ENCODE measurements around the gene COMMD3.
"Not testable (repeated sequence)": the region's sequence is repeated elsewhere in the genome, so short reads cannot be mapped to it uniquely, and the experiment has no call there.

The COMMD3 gene

GRCh38 chr10:22294694-22295093 is 21.5 kb upstream of the COMMD3 start:
- no peak for TF ChIP-seq CTCF (IDR thresholded peaks at IDR 0.05; ENCODE audit: borderline replicate concordance, insufficient read depth, low read depth, low read length)

GRCh38 chr10:22301193-22301592 is 15.0 kb upstream of the COMMD3 start:
- no peak overlapping the region for H3K4me3 ChIP-seq (ENCODE audit: low read depth, low read length)
- TF ChIP-seq CTCF (IDR thresholded peaks at IDR 0.05; ENCODE audit: borderline replicate concordance, insufficient read depth, low read depth, low read length) = no peak

More at GRCh38 chr10:22294694-22295093, 21.5 kb upstream of the COMMD3 start:
- H3K4me3 ChIP-seq (ENCODE audit: low read depth, low read length) = no peak overlapping the region

- H3K4me3 ChIP-seq (ENCODE audit: low read depth, low read length) = no peak overlapping the region
- no peak for TF ChIP-seq CTCF (IDR thresholded peaks at IDR 0.05; ENCODE audit: borderline replicate concordance, insufficient read depth, low read depth, low read length)
These were observed 12.7 kb upstream of the COMMD3 start for GRCh38 chr10:22303461-22303860.

GRCh38 chr10:22305721-22306120 is 10.5 kb upstream of the COMMD3 start:
- no peak for TF ChIP-seq CTCF (IDR thresholded peaks at IDR 0.05; ENCODE audit: borderline replicate concordance, insufficient read depth, low read depth, low read length)
- H3K4me3 ChIP-seq (ENCODE audit: low read depth, low read length) = no peak overlapping the region

GRCh38 chr10:22308390-22308789 is 7.8 kb upstream of the COMMD3 start:
- no peak overlapping the region for H3K4me3 ChIP-seq (ENCODE audit: low read depth, low read length)
- TF ChIP-seq CTCF (IDR thresholded peaks at IDR 0.05; ENCODE audit: borderline replicate concordance, insufficient read depth, low read depth, low read length) = no peak

GRCh38 chr10:22309180-22310000 is 6.8 kb upstream of the COMMD3 start:
- no peak for TF ChIP-seq CTCF (IDR thresholded peaks at IDR 0.05; ENCODE audit: borderline replicate concordance, insufficient read depth, low read depth, low read length)
- H3K4me3 ChIP-seq (ENCODE audit: low read depth, low read length) = no peak overlapping the region

- H3K4me3 ChIP-seq (ENCODE audit: low read depth, low read length) = not testable (repeated sequence)
These were observed 6.2 kb upstream of the COMMD3 start for GRCh38 chr10:22310012-22310411.

Measured in GM12875 (cell line).